ENCODE measurements around the gene AAMP. TPM values are rescaled to one million over a fixed set of nuclear protein-coding genes. Genes with fewer than 3 reads are reported as not detected.

The AAMP gene
- total RNA-seq, 2 donors from 2014 or later, result 95.9 to 97.5 TPM

DNA sequence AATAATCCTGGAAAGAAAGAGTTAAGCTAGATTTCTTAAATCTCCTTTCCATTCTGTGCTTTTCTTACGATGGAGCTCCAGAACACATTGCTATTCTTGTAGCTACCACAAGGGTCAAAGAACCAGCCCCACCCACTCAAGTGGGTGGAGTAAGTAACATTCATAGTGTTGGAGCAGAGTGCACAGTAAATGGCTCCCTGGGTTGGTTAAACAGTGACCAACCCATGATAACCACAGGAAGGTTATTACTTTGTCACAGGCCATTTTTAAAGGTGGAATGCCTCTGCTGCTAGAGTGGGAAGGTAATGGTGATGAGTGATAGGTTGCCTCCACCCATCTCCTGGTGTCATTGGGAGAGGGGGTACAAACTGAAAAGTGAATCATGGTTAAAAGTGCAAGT lies 39.1 kb downstream of the AAMP start:
- DNase-seq (ENCODE audit: low spot score), result no peak
- Histone ChIP-seq H3K27me3 (replicated peaks; ENCODE audit: insufficient read depth) (no peaks in the 10 kb centered on the region), H3K4me1 (ENCODE audit: control insufficient read depth in 1 of 2, low read depth in 2 of 2) (peaks cover 36 to 63% of the 10 kb centered on the region in 2 donors), H3K27ac (peak overlapping the region; percentile 88 to 95), H3K9me3 (no peaks in the 10 kb centered on the region), H3K4me3 (no peak overlapping the region), H3K36me3 (peaks cover 26% of the 10 kb centered on the region)
- TF ChIP-seq, protein P1, sequence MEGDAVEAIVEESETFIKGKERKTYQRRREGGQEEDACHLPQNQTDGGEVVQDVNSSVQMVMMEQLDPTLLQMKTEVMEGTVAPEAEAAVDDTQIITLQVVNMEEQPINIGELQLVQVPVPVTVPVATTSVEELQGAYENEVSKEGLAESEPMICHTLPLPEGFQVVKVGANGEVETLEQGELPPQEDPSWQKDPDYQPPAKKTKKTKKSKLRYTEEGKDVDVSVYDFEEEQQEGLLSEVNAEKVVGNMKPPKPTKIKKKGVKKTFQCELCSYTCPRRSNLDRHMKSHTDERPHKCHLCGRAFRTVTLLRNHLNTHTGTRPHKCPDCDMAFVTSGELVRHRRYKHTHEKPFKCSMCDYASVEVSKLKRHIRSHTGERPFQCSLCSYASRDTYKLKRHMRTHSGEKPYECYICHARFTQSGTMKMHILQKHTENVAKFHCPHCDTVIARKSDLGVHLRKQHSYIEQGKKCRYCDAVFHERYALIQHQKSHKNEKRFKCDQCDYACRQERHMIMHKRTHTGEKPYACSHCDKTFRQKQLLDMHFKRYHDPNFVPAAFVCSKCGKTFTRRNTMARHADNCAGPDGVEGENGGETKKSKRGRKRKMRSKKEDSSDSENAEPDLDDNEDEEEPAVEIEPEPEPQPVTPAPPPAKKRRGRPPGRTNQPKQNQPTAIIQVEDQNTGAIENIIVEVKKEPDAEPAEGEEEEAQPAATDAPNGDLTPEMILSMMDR (IDR thresholded peaks at IDR 0.05), result peak; percentile 24
- ATAC-seq (ENCODE audit: insufficient number of reproducible peaks, low FRiP score, low read depth), result no peak

DNA sequence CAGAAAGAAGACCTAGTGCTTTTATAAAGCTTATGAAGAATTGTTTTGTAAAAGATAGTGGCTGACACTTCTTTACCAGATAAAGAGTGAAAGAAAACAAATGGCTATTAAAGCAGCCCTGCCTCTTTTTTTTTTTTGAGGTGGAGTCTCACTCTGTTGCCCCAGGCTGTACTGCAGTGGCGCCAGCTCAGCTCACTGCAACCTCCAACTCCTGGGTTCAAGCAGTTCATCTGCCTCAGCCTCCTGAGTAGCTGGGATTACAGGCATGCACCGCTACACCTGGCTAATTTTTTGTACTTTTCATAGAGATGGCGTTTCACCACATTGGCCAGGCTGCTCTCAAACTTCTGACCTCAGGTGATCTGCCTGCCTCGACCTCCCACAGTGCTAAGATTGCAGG lies 40.1 kb downstream of the AAMP start:
- peaks cover 39 to 65% of the 10 kb centered on the region in 2 donors for H3K4me1 ChIP-seq (ENCODE audit: control insufficient read depth in 1 of 2, low read depth in 2 of 2)
- peak overlapping the region; percentile 6 for H3K4me3 ChIP-seq

DNA sequence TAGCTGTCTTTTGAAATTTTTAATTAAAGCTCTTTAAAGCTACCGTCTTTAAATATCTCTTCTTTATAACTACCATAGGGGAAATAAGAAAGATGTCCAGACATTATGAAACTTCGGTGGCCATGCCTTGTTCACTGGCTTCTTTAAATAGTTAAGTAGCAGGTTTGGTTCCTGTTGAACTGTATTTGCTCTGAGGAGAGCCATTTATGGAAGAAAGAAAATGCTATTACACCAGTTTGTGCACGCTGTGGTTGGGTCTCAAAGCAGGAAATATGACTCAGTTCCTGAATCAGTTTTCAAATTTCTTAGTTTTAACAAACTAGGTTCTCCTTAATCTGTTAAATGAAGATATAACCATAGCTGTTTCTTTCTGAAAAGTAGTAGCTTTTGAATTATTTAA lies 40.7 kb downstream of the AAMP start:
- Histone ChIP-seq H3K27me3 (replicated peaks; ENCODE audit: insufficient read depth) (no peaks in the 10 kb centered on the region), H3K9me3 (no peaks in the 10 kb centered on the region), H3K4me3 (peak overlapping the region; percentile 39), H3K4me1 (ENCODE audit: control insufficient read depth in 1 of 2, low read depth in 2 of 2) (peaks cover 43 to 65% of the 10 kb centered on the region in 2 donors), H3K27ac (peak overlapping the region; percentile 88 to 95), H3K36me3 (peaks cover 20% of the 10 kb centered on the region)
- DNase-seq (ENCODE audit: low spot score), result no peak
- TF ChIP-seq, protein P1 (IDR thresholded peaks at IDR 0.05), result no peak
- ATAC-seq (ENCODE audit: insufficient number of reproducible peaks, low FRiP score, low read depth), result peak; percentile 81

More for the DNA sequence above, 40.1 kb downstream of the AAMP start:
- Histone ChIP-seq H3K27ac (peak overlapping the region; percentile 88 to 95), H3K36me3 (peaks cover 21% of the 10 kb centered on the region), H3K9me3 (no peaks in the 10 kb centered on the region), H3K27me3 (replicated peaks; ENCODE audit: insufficient read depth) (no peaks in the 10 kb centered on the region)
- ATAC-seq (ENCODE audit: insufficient number of reproducible peaks, low FRiP score, low read depth) (no peak), DNase-seq (ENCODE audit: low spot score) (no peak)
- TF ChIP-seq, protein P1 (IDR thresholded peaks at IDR 0.05), result no peak

DNA sequence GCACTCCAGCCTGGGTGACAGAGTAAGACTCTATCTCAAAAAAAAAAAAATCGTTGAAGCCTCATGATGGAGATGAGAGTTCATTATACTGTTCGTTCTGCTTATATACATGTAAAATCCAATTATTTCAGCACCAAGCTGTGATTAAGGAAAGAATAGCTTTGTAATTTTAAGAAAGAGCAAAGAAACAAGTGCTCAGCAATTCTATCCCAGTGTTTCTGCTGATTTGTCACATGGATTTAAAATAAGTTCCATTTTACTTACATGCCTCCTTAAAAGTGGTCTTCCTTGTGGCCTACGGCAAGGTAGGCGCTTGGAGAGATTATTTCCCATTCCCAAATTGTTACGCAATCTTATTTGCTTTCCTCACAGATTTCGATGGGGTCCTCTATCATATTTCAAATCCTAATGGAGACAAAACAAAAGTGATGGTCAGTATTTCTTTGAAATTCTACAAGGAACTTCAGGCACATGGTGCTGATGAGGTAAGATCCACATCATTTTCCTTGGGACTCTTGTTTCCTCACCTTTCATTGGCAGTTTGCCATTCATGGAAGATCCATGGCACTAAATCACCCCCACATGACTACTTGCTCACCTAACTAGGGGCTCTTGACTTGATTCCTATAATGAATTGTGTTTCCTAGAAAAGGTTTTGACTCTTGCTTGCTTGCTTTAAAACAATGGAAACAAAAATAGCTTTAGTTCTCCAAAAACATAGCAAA lies 41.4 kb downstream of the AAMP start:
- no peak for DNase-seq (ENCODE audit: low spot score)
- Histone ChIP-seq H3K27me3 (replicated peaks; ENCODE audit: insufficient read depth) (no peaks in the 10 kb centered on the region), H3K4me3 (peak overlapping the region; percentile 39), H3K4me1 (ENCODE audit: control insufficient read depth in 1 of 2, low read depth in 2 of 2) (peaks cover 50 to 67% of the 10 kb centered on the region in 2 donors), H3K36me3 (peaks cover 20% of the 10 kb centered on the region), H3K9me3 (no peaks in the 10 kb centered on the region), H3K27ac (peak overlapping the region; percentile 88 to 95)
- TF ChIP-seq, protein P1 (IDR thresholded peaks at IDR 0.05), result no peak
- ATAC-seq (ENCODE audit: insufficient number of reproducible peaks, low FRiP score, low read depth), result no peak

DNA sequence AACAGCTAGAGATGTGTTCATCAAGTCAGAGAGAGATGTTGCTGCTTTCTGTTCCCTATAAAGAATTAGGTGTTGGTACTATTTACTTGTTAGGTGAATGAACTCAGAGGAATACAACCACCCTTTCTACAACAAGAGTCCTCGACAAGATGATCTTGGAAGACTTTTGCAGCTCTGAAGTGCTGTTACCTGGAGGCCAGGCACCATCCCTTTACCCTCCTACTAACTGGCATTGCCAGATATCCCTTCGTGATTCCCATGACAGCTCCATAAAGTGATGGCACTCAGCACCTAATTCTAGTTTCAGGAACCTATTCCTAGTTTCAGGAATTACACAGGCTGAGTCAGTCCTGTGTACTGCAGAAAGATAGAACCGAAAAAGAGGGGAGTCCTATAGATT lies 43.0 kb downstream of the AAMP start:
- ATAC-seq (ENCODE audit: insufficient number of reproducible peaks, low FRiP score, low read depth), result no peak
- TF ChIP-seq, protein P1 (IDR thresholded peaks at IDR 0.05), result no peak
- DNase-seq (ENCODE audit: low spot score), result no peak
- no peak overlapping the region for H3K4me3 ChIP-seq
- peak overlapping the region in 1 of 2 donors; percentile 95 for H3K27ac ChIP-seq
- H3K36me3 ChIP-seq, result peaks cover 19% of the 10 kb centered on the region
- H3K9me3 ChIP-seq, result no peaks in the 10 kb centered on the region
- H3K27me3 ChIP-seq (replicated peaks; ENCODE audit: insufficient read depth), result no peaks in the 10 kb centered on the region
- peaks cover 66 to 80% of the 10 kb centered on the region in 2 donors for H3K4me1 ChIP-seq (ENCODE audit: control insufficient read depth in 1 of 2, low read depth in 2 of 2)

Data from thoracic aorta (tissue), 2 donors.